HG02678 (cell line): ENCODE measurements around the gene PCP4L1.
"Not testable (repeated sequence)": the region's sequence is repeated elsewhere in the genome, so short reads cannot be mapped to it uniquely, and the experiment has no call there.

Experiments used
- ATAC-seq: cut with Tn5 transposase; IDR thresholded peaks from one replicate; pipeline ENCODE4 v1.9.1; 2021; ENCODE audit warnings: mild to moderate bottlenecking, moderate library complexity; ENCODE audit not compliant: unreplicated experiment

PCP4L1 gene

GRCh38 chr1:161258439-161259344 lies at the start of gene PCP4L1:
Gene PCP4L1, plus strand, starts transcription at chr1:161258745. Its CDS starts 230 bp downstream, at chr1:161258975.
- no peak for ATAC-seq

- peak; percentile 66 for ATAC-seq
These were observed 48.6 kb upstream of the PCP4L1 start for GRCh38 chr1:161209790-161210409.

- no peak for ATAC-seq
These were observed 44.2 kb upstream of the PCP4L1 start for GRCh38 chr1:161214369-161214768.

DNA sequence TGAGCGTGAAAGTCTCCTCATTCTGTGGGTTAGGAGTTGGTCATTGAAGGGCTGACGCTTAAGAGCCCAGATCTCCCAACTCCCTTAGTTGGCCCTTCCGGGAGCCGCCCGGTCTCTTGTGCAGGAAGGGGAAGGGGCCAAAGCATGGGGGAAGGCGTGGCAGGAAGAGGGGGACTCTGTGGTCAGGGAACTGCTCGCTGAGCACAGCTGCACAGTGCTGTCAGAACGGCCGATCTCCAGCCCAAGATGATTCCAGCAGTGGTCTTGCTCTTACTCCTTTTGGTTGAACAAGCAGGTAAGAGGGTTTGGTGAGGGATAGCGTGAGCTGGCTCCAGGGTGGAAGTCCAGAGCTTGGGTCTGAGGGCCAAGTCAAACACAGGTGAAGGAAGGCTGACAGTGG lies 43.5 kb upstream of the PCP4L1 start, which contains the start of gene FCER1G:
Gene FCER1G, plus strand, starts transcription at position 220 of the 400 bp plus-strand sequence. Its CDS starts 27 bp downstream, at position 247.
- no peak for ATAC-seq

- ATAC-seq = peak; percentile 92
These were observed 41.4 kb upstream of the PCP4L1 start for GRCh38 chr1:161216945-161217712.

GRCh38 chr1:161217831-161218230 lies 40.7 kb upstream of the PCP4L1 start:
- ATAC-seq = no peak

- ATAC-seq = no peak
These were observed 40.1 kb upstream of the PCP4L1 start for GRCh38 chr1:161218301-161219077.

DNA sequence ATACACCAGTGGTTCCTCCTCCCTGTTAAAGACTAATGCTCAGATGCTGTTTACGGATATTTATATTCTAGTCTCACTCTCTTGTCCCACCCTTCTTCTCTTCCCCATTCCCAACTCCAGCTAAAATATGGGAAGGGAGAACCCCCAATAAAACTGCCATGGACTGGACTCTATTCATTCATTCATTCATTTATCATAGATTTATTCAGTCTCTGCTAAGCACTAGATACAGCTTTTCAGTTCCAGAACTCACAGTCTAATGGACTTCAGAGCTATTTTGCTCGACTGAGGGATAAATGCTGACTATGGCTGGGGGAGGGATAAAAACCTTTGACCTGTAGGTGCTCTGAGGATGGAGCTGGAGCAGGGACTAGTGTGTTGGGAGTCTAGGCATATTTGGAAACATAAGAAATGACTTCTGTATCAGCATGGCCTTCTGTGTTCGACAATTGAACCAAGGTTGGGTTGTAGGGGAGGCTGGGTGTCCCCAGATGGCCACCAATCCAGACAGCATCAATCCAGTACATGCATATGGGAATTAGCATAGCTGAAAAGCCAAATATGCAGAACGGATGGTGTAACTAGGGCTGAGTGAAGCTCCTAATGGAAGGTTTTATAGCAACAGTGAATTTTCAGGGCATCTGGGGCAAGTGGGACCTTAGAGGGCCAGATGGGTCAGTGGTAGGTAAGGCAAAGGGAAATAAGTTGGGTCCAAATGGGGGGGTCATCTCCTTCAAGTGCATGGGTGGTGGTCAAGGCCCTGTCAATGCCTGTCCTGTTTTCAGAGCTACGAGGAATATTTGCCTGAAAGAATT lies 39.3 kb upstream of the PCP4L1 start:
- no peak for ATAC-seq

DNA sequence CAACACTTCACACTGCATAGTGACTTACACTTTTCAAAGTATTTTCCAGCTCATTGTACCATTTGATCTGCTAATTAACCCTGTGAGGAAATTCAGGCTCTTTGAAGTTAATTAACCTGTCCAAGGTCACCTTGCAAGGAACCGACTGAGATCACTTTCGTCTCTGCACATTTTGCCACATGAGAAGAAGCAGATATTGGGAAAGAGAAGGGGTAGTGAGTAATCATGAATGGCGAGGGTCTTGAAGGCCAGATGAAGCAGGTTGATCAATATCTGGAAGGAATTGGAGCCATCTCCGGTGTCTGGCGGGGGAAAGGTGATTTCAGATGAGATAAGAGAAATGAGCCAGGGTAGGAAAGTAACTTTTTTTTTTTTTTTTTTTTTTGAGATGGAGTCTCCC lies 38.5 kb upstream of the PCP4L1 start:
- ATAC-seq = no peak

GRCh38 chr1:161222175-161223019 lies 36.1 kb upstream of the PCP4L1 start:
- ATAC-seq = no peak

- ATAC-seq = no peak
These were observed 34.5 kb upstream of the PCP4L1 start for GRCh38 chr1:161223805-161224694.

DNA sequence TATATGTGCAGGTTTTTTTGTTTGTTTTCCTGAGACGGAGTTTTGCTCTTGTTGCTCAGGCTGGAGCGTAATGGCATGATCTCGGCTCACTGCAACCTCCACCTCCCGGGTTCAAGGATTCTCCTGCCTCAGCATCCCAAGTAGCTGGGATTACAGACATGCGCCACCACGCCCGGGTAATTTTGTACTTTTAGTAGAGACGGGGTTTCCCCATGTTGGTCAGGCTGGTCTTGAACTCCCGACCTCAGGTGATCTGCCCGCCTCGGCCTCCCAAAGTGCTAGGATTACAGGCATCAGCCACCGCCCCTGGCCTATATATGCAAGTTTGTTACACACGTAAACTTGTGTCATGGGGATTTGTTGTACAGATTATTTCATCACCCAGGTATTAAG lies 33.9 kb upstream of the PCP4L1 start:
- ATAC-seq = not testable (repeated sequence)

- no peak for ATAC-seq
These were observed 33.4 kb upstream of the PCP4L1 start for GRCh38 chr1:161225178-161225533.

- peak; percentile 97 for ATAC-seq
These were observed 32.8 kb upstream of the PCP4L1 start, which contains the start of gene TOMM40L for GRCh38 chr1:161225534-161226319. Gene TOMM40L, plus strand, starts transcription at chr1:161226060. Its CDS starts 430 bp downstream, at chr1:161226490.

- no peak for ATAC-seq
These were observed 32.2 kb upstream of the PCP4L1 start for GRCh38 chr1:161226320-161226711.

- ATAC-seq = no peak
These were observed 31.8 kb upstream of the PCP4L1 start for GRCh38 chr1:161226759-161227158.
